Fibroblast of mammary gland (primary cell): ENCODE measurements around the gene GGT6.

Experiments used
- DNase-seq: peaks from one replicate; pipeline ENCODE4 v3.0.0-alpha.2; 2010; ENCODE audit warnings: low read depth
- H3K4me3 ChIP-seq: 2 replicates; pipeline ENCODE4 v1.5.1; 2011; ENCODE audit warnings: low read depth, mild to moderate bottlenecking, low read length, moderate library complexity; ENCODE audit not compliant: control insufficient read depth
- CTCF ChIP-seq: conservative IDR thresholded peaks from 2 replicates; pipeline ENCODE4 v1.5.1; 2011; ENCODE audit warnings: low read depth, low read length, inconsistent platforms; ENCODE audit not compliant: control insufficient read depth, insufficient read depth

Gene GGT6

GRCh38 chr17:4549781-4550533 is 10.4 kb downstream of the GGT6 start:
- no peak for TF ChIP-seq CTCF
- no peak for DNase-seq
- H3K4me3 ChIP-seq, result no peak overlapping the region

GRCh38 chr17:4548721-4549531 is 11.5 kb downstream of the GGT6 start:
- TF ChIP-seq CTCF, result no peak
- no peak overlapping the region for H3K4me3 ChIP-seq
- DNase-seq, result no peak

GRCh38 chr17:4548061-4548461 is 12.3 kb downstream of the GGT6 start:
- DNase-seq, result no peak
- TF ChIP-seq CTCF, result no peak
- H3K4me3 ChIP-seq, result no peak overlapping the region

- no peak for TF ChIP-seq CTCF
- DNase-seq, result no peak
- H3K4me3 ChIP-seq, result no peak overlapping the region
These were observed 13.1 kb downstream of the GGT6 start for GRCh38 chr17:4547118-4547906.

GRCh38 chr17:4545217-4545951 is 15.0 kb downstream of the GGT6 start:
- no peak for DNase-seq
- no peak for TF ChIP-seq CTCF
- no peak overlapping the region for H3K4me3 ChIP-seq

- DNase-seq, result no peak
These were observed 15.5 kb downstream of the GGT6 start for GRCh38 chr17:4544951-4545216.

More at GRCh38 chr17:4544951-4545216, 15.5 kb downstream of the GGT6 start:
- no peak overlapping the region for H3K4me3 ChIP-seq
- no peak for TF ChIP-seq CTCF
